GM12878 (cell line): ENCODE data around the gene OPCML.

Source experiments
- CEBPZ ChIP-seq: fragments of 150-350 bp; IDR thresholded peaks from 2 replicates; pipeline ENCODE4 v1.6.1; 2016; ENCODE audit warnings: low read depth, low read length
- CHD1 ChIP-seq: IDR thresholded peaks from 2 replicates; pipeline ENCODE4 v1.6.1; 2012; ENCODE audit warnings: low read depth, low read length, improper control_type of control experiment
- CTCF ChIP-seq, 3 experiments: IDR thresholded peaks in 2 of 3; conservative IDR thresholded peaks in 1 of 3; 2 replicates each; pipeline ENCODE4 v1.5.1; 2011; ENCODE audit warnings: low read depth in 3 of 3, low read length in 3 of 3, mild to moderate bottlenecking in 3 of 3, control low read depth in 2 of 3, moderate library complexity in 2 of 3, inconsistent platforms in 1 of 3, mixed read lengths in 1 of 3; ENCODE audit not compliant: control insufficient read depth in 2 of 3, insufficient read depth in 1 of 3; ENCODE audit errors: extremely low read depth in 1 of 3
- ETV6 ChIP-seq, 2 experiments: fragments of 450-650 bp in 1 of 2; IDR thresholded peaks in 1 of 2; conservative IDR thresholded peaks in 1 of 2; 2 replicates each; pipeline ENCODE4 v1.6.1; 2014; ENCODE audit warnings: antibody characterized with exemption in 1 of 2, borderline replicate concordance in 1 of 2, low read depth in 1 of 2, mild to moderate bottlenecking in 1 of 2, moderate library complexity in 1 of 2
- JUND ChIP-seq: IDR thresholded peaks from 2 replicates; pipeline ENCODE4 v1.6.1; 2012; ENCODE audit warnings: low read depth, mild to moderate bottlenecking, low read length, improper control_type of control experiment, moderate library complexity
- POLR2AphosphoS5 ChIP-seq: IDR thresholded peaks from 2 replicates; pipeline ENCODE4 v1.6.1; 2011; ENCODE audit warnings: mild to moderate bottlenecking, low read length, inconsistent platforms
- ZBTB11 ChIP-seq: fragments of 450-650 bp; formaldehyde crosslinking; IDR thresholded peaks from 2 replicates; pipeline ENCODE4 v1.5.0; 2022; ENCODE audit warnings: mild to moderate bottlenecking, missing genetic modification characterization

- TF ChIP-seq CTCF (IDR thresholded peaks at IDR 0.05 in 2 of 3, conservative IDR thresholded peaks at IDR 0.05 in 1 of 3; ENCODE audit: control insufficient read depth in 2 of 3, extremely low read depth in 1 of 3, insufficient read depth in 1 of 3, low read depth in 3 of 3, low read length in 3 of 3) (no peak), CEBPZ (no peak), POLR2AphosphoS5 (no peak), ETV6 (conservative IDR thresholded peaks at IDR 0.05 in 1 of 2, IDR thresholded peaks at IDR 0.05 in 1 of 2; ENCODE audit: borderline replicate concordance in 1 of 2, low read depth in 1 of 2) (no peak), JUND (no peak), CHD1 (no peak), ZBTB11 (CRISPR knock-in tag) (no peak)
Measured at GRCh38 chr11:133491680-133492383, 40.5 kb downstream of the OPCML start.
